B cell (primary cell): ENCODE measurements around the gene TULP3. TPM values are rescaled to one million over a fixed set of nuclear protein-coding genes. Genes with fewer than 3 reads are reported as not detected.
"Not testable (repeated sequence)": the region's sequence is repeated elsewhere in the genome, so short reads cannot be mapped to it uniquely, and the experiment has no call there.

Source experiments
- ATAC-seq: fragments of 200-7000 bp; cut with Tn5 transposase; one replicate; pipeline ENCODE4 v1.10.0; 2021; ENCODE audit warnings: low read depth, mild to moderate bottlenecking, moderate number of reproducible peaks, moderate library complexity
- CTCF ChIA-PET: fragments of 350-600 bp; sonication (Branson Sonifier 250); formaldehyde crosslinking; loops from one replicate; lab custom pipeline; 2021; ENCODE audit warnings: antibody characterized with exemption, inconsistent platforms; lab: Charles Lee
- POLR2A ChIA-PET: fragments of 350-600 bp; sonication (Branson Sonifier 250); formaldehyde crosslinking; loops from one replicate; lab custom pipeline; 2021; ENCODE audit warnings: antibody characterized with exemption; lab: Charles Lee
- DNase-seq: peaks from one replicate; pipeline ENCODE4 v3.0.0; 2013
- H2AFZ ChIP-seq: 2 replicates; pipeline ENCODE4 v1.6.1; 2012; ENCODE audit warnings: mild to moderate bottlenecking, low read depth, low read length; ENCODE audit not compliant: insufficient read depth, poor library complexity, severe bottlenecking
- H3K27ac ChIP-seq, 2 donors: 1 replicate in 1 of 2; 2 replicates in 1 of 2; pipeline ENCODE4 v1.5.1; 2012 to 2013; ENCODE audit warnings: low read length in 2 of 2, mild to moderate bottlenecking in 2 of 2, moderate library complexity in 1 of 2
- H3K27me3 ChIP-seq, 4 experiments: fragments of 200-600 bp in 1 of 4; sonication (generic) in 1 of 4; replicated peaks in 1 of 4; 1 replicate in 2 of 4; 2 replicates in 2 of 4; pipeline versions ENCODE4 v1.6.1 to v1.7.0; 2013 to 2016; ENCODE audit warnings: low read length in 3 of 4, mild to moderate bottlenecking in 2 of 4, mixed read lengths in 1 of 4, moderate library complexity in 1 of 4; ENCODE audit not compliant: insufficient read depth in 4 of 4, control insufficient read depth in 3 of 4; ENCODE audit errors: control extremely low read depth in 1 of 4
- H3K36me3 ChIP-seq, 2 experiments: replicated peaks in 1 of 2; 1 replicate in 1 of 2; 2 replicates in 1 of 2; pipeline versions ENCODE4 v1.6.1 to v1.7.1; 2013; ENCODE audit warnings: low read length in 1 of 2; ENCODE audit not compliant: insufficient read depth in 2 of 2, control insufficient read depth in 1 of 2; ENCODE audit errors: control extremely low read depth in 1 of 2, extremely low read depth in 1 of 2
- H3K4me1 ChIP-seq, 2 donors: fragments of 200-600 bp in 1 of 2; sonication (generic) in 1 of 2; 1 replicate in 1 of 2; 2 replicates in 1 of 2; pipeline versions ENCODE4 v1.5.1 to v1.6.1; 2013 to 2017; ENCODE audit warnings: low read length in 2 of 2; ENCODE audit not compliant: control insufficient read depth in 2 of 2, insufficient read depth in 2 of 2
- H3K4me2 ChIP-seq: replicated peaks from 2 replicates; pipeline ENCODE3; 2012; ENCODE audit warnings: mild to moderate bottlenecking, low read depth, low read length; ENCODE audit not compliant: poor library complexity, severe bottlenecking
- H3K4me3 ChIP-seq, 5 experiments: fragments of 200-600 bp in 1 of 5; sonication (generic) in 1 of 5; 1 replicate in 3 of 5; 2 replicates in 2 of 5; pipeline versions ENCODE4 v1.5.1 to v1.7.0; 2011 to 2016; ENCODE audit warnings: low read length in 4 of 5, mild to moderate bottlenecking in 4 of 5, low read depth in 2 of 5, control low read depth in 1 of 5, moderate library complexity in 1 of 5; ENCODE audit not compliant: insufficient read depth in 1 of 5; ENCODE audit errors: control extremely low read depth in 1 of 5, extremely low read depth in 1 of 5
- H3K79me2 ChIP-seq: fragments of 200-600 bp; sonication (generic); one replicate; pipeline ENCODE4 v1.6.0; 2016; ENCODE audit warnings: low read length; ENCODE audit not compliant: control insufficient read depth, insufficient read depth
- H3K9ac ChIP-seq: fragments of 200-600 bp; sonication (generic); 2 replicates; pipeline ENCODE4 v1.6.1; 2017; ENCODE audit warnings: mild to moderate bottlenecking, low read length, moderate library complexity
- H3K9me3 ChIP-seq, 3 donors: one replicate each; pipeline versions ENCODE4 v1.6.1 to v1.7.1; 2013; ENCODE audit warnings: low read length in 2 of 3; ENCODE audit not compliant: control insufficient read depth in 2 of 3, insufficient read depth in 1 of 3; ENCODE audit errors: control extremely low read depth in 1 of 3
- H4K20me1 ChIP-seq: 2 replicates; pipeline ENCODE4 v1.6.0; 2012; ENCODE audit warnings: mild to moderate bottlenecking, low read length; ENCODE audit not compliant: insufficient read depth, control insufficient read depth, poor library complexity, severe bottlenecking
- H3K27ac Mint-ChIP-seq: one replicate; pipeline ENCODE4 v1.8.0; 2021; ENCODE audit warnings: mixed read lengths
- H3K27me3 Mint-ChIP-seq: one replicate; pipeline ENCODE4 v1.8.0; 2021; ENCODE audit warnings: mixed read lengths
- H3K4me1 Mint-ChIP-seq: one replicate; pipeline ENCODE4 v1.8.0; 2021; ENCODE audit warnings: mixed read lengths
- H3K4me3 Mint-ChIP-seq: one replicate; pipeline ENCODE4 v1.8.0; 2021; ENCODE audit warnings: mixed read lengths
- H3K9me3 Mint-ChIP-seq: one replicate; pipeline ENCODE4 v1.8.0; 2022; ENCODE audit warnings: mixed read lengths; ENCODE audit not compliant: insufficient read depth
- EZH2 ChIP-seq: IDR thresholded peaks from 2 replicates; pipeline ENCODE4 v1.6.1; 2012; ENCODE audit warnings: borderline replicate concordance, low read depth, mild to moderate bottlenecking, moderate library complexity, low read length; ENCODE audit not compliant: insufficient read depth, poor library complexity, severe bottlenecking
- whole genome bisulfite sequencing: methylation state at CpG from one replicate; pipeline ENCODE4 v1.1.5; 2013; ENCODE audit warnings: missing lambda C conversion rate; ENCODE audit not compliant: insufficient coverage; 5-methylcytosine and 5-hydroxymethylcytosine counted together
- intact Hi-C: fragments of 100-400 bp; cut with micrococcal nuclease; formaldehyde crosslinking; loops from one replicate; pipeline ENCODE4 v1.10.0; 2022
- polyA plus RNA-seq: library from polyadenylated mRNA; depleted of rRNA; stranded (reverse); fragments of >200 nt; gene quantifications from 2 replicates; pipeline ENCODE4 v1.2.3, GENCODE V29; 2012
- total RNA-seq, 2 donors: library from RNA; stranded (reverse); fragments of 120-200 nt in 1 of 2; gene quantifications; 1 replicate in 1 of 2; 2 replicates in 1 of 2; pipeline versions ENCODE4 v1.2.3 to v1.2.4, GENCODE V29; 2013 to 2022
- TF ChIP-seq, protein P1 (sequence below): fragments of 200-600 bp; IDR thresholded peaks from one replicate; pipeline ENCODE4 v1.8.0; 2022; ENCODE audit warnings: antibody characterized with exemption, mild to moderate bottlenecking

TULP3 gene
- total and polyA plus RNA-seq, 2 donors (not counting 1 experiment from before 2014, with no cell fraction given) = 8.3 to 9.2 TPM

DNA sequence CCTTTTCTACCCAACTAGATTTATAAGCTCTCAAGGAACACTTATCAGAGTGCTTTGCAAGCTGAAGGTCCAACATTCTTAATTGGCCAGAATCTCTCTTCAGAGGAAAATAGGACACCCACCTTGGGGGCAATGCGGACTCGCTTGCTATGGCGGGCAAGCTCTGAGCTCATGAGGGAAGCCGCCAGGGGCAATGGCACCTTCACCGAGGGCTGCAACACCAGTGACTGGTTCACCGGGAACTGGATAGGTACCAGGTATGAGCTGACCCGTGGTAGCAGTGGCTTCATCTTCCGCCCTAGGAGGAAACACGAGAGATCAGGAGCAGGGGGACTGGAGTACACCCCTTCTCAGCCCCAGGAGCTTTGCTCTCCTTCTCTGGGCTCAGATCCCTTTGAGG, 26.5 kb upstream of the TULP3 start:
- H3K9me3 ChIP-seq = no peaks in the 10 kb centered on the region
- no peak overlapping the region for H2AFZ ChIP-seq
- no peak overlapping the region for H3K4me3 Mint-ChIP-seq
- ATAC-seq (no peak), DNase-seq (no peak)
- no peaks in the 10 kb centered on the region for H3K9me3 Mint-ChIP-seq
- H3K4me1 ChIP-seq = no peaks in the 10 kb centered on the region
- no peak overlapping the region for H3K9ac ChIP-seq
- no peaks in the 10 kb centered on the region for H3K27me3 ChIP-seq
- H3K4me2 ChIP-seq = no peak overlapping the region
- no peaks in the 10 kb centered on the region for H4K20me1 ChIP-seq
- H3K27ac ChIP-seq = no peak overlapping the region
- no peaks in the 10 kb centered on the region for H3K36me3 ChIP-seq
- H3K27ac Mint-ChIP-seq = no peak overlapping the region
- POLR2A ChIA-PET = no interaction called here
- H3K4me3 ChIP-seq = no peak overlapping the region
- 97% methylated on average over 9 of the region's 9 CpGs for WGBS
- no peaks in the 10 kb centered on the region for H3K27me3 Mint-ChIP-seq
- CTCF ChIA-PET = interaction anchor here (0.6 to 0.8 kb wide), 2 partner anchors 10 to 64 kb away, joined by 3 read pairs; no protein-coding TSS in a partner anchor
- TF ChIP-seq, protein P1, sequence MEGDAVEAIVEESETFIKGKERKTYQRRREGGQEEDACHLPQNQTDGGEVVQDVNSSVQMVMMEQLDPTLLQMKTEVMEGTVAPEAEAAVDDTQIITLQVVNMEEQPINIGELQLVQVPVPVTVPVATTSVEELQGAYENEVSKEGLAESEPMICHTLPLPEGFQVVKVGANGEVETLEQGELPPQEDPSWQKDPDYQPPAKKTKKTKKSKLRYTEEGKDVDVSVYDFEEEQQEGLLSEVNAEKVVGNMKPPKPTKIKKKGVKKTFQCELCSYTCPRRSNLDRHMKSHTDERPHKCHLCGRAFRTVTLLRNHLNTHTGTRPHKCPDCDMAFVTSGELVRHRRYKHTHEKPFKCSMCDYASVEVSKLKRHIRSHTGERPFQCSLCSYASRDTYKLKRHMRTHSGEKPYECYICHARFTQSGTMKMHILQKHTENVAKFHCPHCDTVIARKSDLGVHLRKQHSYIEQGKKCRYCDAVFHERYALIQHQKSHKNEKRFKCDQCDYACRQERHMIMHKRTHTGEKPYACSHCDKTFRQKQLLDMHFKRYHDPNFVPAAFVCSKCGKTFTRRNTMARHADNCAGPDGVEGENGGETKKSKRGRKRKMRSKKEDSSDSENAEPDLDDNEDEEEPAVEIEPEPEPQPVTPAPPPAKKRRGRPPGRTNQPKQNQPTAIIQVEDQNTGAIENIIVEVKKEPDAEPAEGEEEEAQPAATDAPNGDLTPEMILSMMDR = no peak
- TF ChIP-seq EZH2 = no peak
- no peaks in the 10 kb centered on the region for H3K79me2 ChIP-seq
- H3K4me1 Mint-ChIP-seq = no peaks in the 10 kb centered on the region
- intact Hi-C loops = no loop called here

DNA sequence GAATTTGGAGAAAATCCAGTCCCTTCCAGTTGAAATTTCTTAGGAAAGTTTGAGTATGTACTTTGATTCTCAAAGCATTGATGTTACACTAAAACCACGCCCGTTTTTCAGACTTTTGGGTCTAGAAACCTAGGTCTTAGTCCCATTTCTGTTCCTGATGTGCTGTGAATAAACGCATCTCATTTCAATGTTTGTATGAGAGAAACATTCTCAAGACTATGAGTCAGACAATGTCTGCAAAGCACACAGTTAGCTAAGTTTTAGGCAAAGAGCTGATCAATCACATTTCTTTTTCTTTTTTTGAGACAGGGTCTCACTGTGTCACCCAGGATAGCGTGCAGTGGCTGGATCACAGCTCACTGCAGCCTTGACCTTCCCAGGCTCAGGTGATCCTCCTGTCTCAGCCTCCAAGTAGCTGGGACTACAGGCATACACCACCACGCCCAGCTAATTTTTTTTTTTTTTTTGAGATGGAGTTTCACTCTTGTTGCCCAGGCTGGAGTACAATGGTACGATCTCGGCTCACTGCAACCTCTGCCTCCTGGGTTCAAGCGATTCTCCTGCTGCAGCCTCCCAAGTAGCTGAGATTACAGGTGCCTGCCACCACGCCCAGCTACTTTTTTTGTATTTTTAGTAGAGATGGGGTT, 21.6 kb upstream of the TULP3 start:
- WGBS = 93% methylated on average over 2 of the region's 9 CpGs
- intact Hi-C loops, H3K27ac ChIP-seq, H3K9me3 ChIP-seq, CTCF ChIA-PET, POLR2A ChIA-PET, H3K4me2 ChIP-seq, H3K27ac Mint-ChIP-seq, ATAC-seq, H3K27me3 Mint-ChIP-seq, H2AFZ ChIP-seq, H3K4me3 ChIP-seq, H3K79me2 ChIP-seq, H3K9ac ChIP-seq, H3K4me1 ChIP-seq, H3K36me3 ChIP-seq, H4K20me1 ChIP-seq, H3K27me3 ChIP-seq, H3K4me1 Mint-ChIP-seq, DNase-seq, H3K4me3 Mint-ChIP-seq, H3K9me3 Mint-ChIP-seq: not testable (repeated sequence)
